ENCODE data around the gene SPIN1. TPM values are rescaled to one million over a fixed set of nuclear protein-coding genes. Genes with fewer than 3 reads are reported as not detected.

The SPIN1 gene
- total RNA-seq, 1 donor from 2014 or later = 77.6 TPM

DNA sequence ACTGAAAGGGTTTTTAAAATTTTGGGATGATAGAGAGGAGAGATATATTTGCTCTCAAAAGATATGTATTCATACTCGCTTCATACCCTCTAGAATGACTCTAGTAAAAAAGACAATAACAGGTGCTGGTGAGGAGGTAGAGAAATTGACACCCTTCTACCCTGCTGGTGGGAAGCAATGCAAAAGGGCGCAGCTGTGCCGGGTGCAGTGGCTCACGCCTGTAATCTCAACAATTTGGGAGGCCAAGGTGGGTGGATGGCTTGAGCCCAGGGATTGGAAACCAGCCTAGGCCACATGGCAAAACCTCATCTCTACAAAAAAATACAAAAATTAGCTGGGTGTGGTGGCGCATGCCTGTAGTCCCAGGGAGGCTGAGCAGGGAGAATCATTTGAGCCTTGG, 112.8 kb downstream of the SPIN1 start:
- no peak overlapping the region for H3K4me3 Mint-ChIP-seq

DNA sequence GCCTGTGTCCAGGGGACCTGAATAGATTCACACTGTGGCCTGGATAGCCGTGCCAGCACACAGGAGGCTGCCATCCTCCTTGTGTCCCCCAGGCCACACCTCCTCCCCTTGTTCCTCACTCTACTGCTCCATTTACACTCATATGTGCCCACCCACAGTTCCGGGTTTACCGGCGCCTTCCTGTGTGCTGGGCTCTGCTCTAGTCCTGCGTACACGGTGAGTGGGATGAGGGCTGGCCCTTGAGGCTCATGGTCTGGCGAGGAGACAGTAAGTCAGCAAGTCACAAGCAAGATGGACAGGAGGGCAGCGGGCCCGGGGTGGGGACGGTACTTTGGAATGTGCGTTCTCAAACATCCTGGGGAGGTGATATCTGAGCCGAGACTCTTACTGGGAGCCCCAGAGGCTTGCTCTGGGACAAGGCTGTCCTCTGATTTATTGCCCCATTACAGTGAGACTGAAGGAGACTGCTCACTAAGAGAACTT, 114.3 kb downstream of the SPIN1 start:
- Mint-ChIP-seq H3K27me3 (ENCODE audit: low read depth) (no peaks in the 10 kb centered on the region), H3K4me1 (no peaks in the 10 kb centered on the region), H3K9me3 (peaks cover 3% of the 10 kb centered on the region), H3K4me3 (no peak overlapping the region), H3K27ac (ENCODE audit: unreplicated experiment) (peak overlapping the region; percentile 46), H3K36me3 (ENCODE audit: low read depth) (no peaks in the 10 kb centered on the region)
- no peak for DNase-seq (ENCODE audit: low read depth, low spot score)
- TF ChIP-seq, protein P1, sequence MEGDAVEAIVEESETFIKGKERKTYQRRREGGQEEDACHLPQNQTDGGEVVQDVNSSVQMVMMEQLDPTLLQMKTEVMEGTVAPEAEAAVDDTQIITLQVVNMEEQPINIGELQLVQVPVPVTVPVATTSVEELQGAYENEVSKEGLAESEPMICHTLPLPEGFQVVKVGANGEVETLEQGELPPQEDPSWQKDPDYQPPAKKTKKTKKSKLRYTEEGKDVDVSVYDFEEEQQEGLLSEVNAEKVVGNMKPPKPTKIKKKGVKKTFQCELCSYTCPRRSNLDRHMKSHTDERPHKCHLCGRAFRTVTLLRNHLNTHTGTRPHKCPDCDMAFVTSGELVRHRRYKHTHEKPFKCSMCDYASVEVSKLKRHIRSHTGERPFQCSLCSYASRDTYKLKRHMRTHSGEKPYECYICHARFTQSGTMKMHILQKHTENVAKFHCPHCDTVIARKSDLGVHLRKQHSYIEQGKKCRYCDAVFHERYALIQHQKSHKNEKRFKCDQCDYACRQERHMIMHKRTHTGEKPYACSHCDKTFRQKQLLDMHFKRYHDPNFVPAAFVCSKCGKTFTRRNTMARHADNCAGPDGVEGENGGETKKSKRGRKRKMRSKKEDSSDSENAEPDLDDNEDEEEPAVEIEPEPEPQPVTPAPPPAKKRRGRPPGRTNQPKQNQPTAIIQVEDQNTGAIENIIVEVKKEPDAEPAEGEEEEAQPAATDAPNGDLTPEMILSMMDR (conservative IDR thresholded peaks at IDR 0.05) = no peak

More for the DNA sequence above, 112.8 kb downstream of the SPIN1 start:
- TF ChIP-seq, protein P1 (conservative IDR thresholded peaks at IDR 0.05) = no peak
- no peaks in the 10 kb centered on the region for H3K36me3 Mint-ChIP-seq (ENCODE audit: low read depth)
- DNase-seq (ENCODE audit: low read depth, low spot score) = no peak
- no peak overlapping the region for H3K27ac Mint-ChIP-seq (ENCODE audit: unreplicated experiment)
- H3K27me3 Mint-ChIP-seq (ENCODE audit: low read depth) = no peaks in the 10 kb centered on the region
- no peaks in the 10 kb centered on the region for H3K4me1 Mint-ChIP-seq
- H3K9me3 Mint-ChIP-seq = peaks cover 3% of the 10 kb centered on the region

DNA sequence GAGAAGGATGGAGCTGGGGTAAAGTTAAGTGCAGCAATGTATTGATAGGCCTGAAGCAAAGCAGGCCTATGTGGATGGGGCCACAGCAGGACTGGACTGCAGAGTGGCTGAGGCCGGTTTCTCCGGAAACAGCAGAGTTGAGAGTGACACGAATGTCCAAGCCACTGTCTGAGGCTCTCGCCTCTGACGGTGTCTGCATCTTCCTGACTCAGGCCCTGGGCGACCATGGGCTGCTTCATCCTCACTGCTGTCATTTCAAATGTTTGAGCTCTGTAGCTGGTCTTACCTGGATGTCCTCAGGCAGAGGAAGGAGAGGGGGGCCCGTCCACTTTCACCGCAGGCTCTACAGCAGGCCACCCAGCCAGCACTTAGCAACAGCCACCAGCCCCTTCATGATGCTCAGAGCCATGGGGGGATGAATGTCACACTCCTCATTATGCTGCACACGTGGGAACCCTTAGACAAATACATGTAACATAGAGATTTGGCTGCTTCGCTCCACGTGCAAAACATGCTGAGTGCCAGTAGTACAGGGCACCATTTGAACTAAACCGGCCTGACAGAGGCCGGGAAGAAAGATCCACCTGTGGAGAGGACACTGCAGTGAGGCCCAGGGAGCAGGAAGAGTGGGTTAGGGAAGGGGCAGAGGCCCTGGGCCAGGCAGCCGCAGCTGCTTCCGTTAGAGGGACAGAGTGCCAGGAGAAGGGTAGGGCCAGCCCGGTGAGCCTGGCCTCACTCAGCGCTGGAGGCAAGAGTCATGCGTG, 115.0 kb downstream of the SPIN1 start:
- no peaks in the 10 kb centered on the region for H3K4me1 Mint-ChIP-seq
- DNase-seq (ENCODE audit: low read depth, low spot score) = no peak
- no peaks in the 10 kb centered on the region for H3K27me3 Mint-ChIP-seq (ENCODE audit: low read depth)
- H3K4me3 Mint-ChIP-seq = no peak overlapping the region
- H3K36me3 Mint-ChIP-seq (ENCODE audit: low read depth) = no peaks in the 10 kb centered on the region
- no peak overlapping the region for H3K27ac Mint-ChIP-seq (ENCODE audit: unreplicated experiment)
- TF ChIP-seq, protein P1 (conservative IDR thresholded peaks at IDR 0.05) = no peak
- H3K9me3 Mint-ChIP-seq = peaks cover 3% of the 10 kb centered on the region

DNA sequence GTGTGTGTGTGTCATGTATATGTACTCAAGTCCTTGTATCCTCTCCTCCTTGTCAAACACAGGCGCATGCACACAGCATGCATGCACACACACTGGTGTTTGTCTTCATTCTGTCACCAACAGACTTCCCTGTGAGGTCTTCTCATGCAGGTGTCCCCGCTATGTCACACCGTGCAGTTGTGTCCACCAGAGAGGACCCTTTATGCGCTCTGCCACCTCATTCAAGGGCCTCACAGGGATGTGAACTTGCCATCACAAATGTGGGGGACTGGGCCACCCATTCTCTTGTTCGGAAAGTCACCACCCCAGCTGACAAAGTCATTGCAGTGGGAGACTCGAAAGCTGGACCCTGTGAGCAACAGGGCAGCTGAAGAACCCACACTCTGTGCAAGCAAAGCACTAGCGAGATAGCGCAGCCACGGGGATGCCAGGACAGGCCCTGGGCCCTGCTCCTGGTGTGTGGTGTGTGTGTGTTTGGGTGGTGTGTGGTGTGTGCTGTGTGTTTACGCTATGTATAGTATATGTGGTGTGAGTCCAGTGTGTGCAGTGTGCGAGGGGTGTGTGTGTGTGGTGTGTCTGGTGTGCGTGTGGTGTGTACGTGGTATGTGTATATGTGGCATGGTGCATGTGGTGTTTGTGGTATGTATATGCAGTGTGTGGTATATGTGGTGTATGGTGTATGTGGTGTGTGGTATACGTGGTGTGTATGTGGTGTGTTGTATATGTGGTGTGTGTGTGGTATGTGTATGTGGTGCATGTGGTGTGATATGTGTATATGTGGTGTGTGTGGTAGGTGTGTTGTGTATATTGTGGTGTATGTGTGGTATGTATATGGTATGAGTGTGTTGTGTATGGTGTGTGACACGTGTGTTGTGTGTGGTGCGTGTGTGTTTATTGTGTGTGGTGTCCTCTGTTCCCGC, 115.9 kb downstream of the SPIN1 start:
- H3K27me3 Mint-ChIP-seq (ENCODE audit: low read depth) = no peaks in the 10 kb centered on the region

DNA sequence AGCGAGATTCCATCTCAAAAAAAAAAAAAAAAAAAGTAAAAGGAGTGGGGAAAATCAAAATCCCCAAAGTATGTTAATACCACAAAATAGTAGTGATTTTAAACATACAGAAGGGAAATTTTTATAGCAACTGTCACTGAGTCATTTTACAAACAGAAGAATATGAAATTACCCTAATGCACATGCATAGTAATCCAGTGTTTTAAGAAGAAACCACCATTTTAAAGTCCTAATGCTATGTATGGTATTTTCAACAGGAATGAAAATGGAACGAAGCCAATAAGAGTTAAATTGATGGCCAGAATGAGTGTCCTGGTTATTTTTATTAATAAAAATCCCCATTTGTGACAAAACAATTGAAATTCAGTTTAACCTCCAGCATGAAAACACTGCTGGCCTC, 120.1 kb downstream of the SPIN1 start:
- H3K27ac Mint-ChIP-seq (ENCODE audit: unreplicated experiment) = no peak overlapping the region
- TF ChIP-seq, protein P1 (conservative IDR thresholded peaks at IDR 0.05) = no peak

More for the DNA sequence above, 115.9 kb downstream of the SPIN1 start:
- Mint-ChIP-seq H3K36me3 (ENCODE audit: low read depth) (no peaks in the 10 kb centered on the region), H3K4me3 (no peak overlapping the region), H3K4me1 (no peaks in the 10 kb centered on the region), H3K9me3 (peaks cover 6% of the 10 kb centered on the region), H3K27ac (ENCODE audit: unreplicated experiment) (no peak overlapping the region)
- DNase-seq (ENCODE audit: low read depth, low spot score) = no peak
- TF ChIP-seq, protein P1 (conservative IDR thresholded peaks at IDR 0.05) = no peak

More for the DNA sequence above, 120.1 kb downstream of the SPIN1 start:
- DNase-seq (ENCODE audit: low read depth, low spot score) = no peak
- peaks cover 9% of the 10 kb centered on the region for H3K9me3 Mint-ChIP-seq
- no peak overlapping the region for H3K4me3 Mint-ChIP-seq
- no peaks in the 10 kb centered on the region for H3K4me1 Mint-ChIP-seq
- H3K36me3 Mint-ChIP-seq (ENCODE audit: low read depth) = no peaks in the 10 kb centered on the region
- H3K27me3 Mint-ChIP-seq (ENCODE audit: low read depth) = peaks cover 6% of the 10 kb centered on the region

Measured in neural crest cell (in vitro differentiated cells).